ENCODE measurements around the gene DNAJC13.

- TF ChIP-seq CTCF (IDR thresholded peaks at IDR 0.05) (no peak), POLR2A (IDR thresholded peaks at IDR 0.05) (no peak)
These were observed 40.0 kb downstream of the DNAJC13 start for GRCh38 chr3:132457286-132457685.
